Measurements from ENCODE around the gene HMOX1.
A peak's percentile ranks its signal among the peaks of the same experiment; 100 is the strongest.
"Not testable (repeated sequence)": the region's sequence is repeated elsewhere in the genome, so short reads cannot be mapped to it uniquely, and the experiment has no call there.

The HMOX1 gene

GRCh38 chr22:35361001-35361558, 19.8 kb upstream of the HMOX1 start:
- DNase-seq (ENCODE audit: low read depth), result no peak
- TF ChIP-seq CTCF (IDR thresholded peaks at IDR 0.05; ENCODE audit: insufficient read depth, low read depth, low read length, missing control alignments), result no peak
- no peak overlapping the region for H3K4me3 ChIP-seq (ENCODE audit: low read length)

- TF ChIP-seq CTCF (IDR thresholded peaks at IDR 0.05; ENCODE audit: insufficient read depth, low read depth, low read length, missing control alignments), result no peak
- no peak for DNase-seq (ENCODE audit: low read depth)
Observed at GRCh38 chr22:35363566-35364086, 17.3 kb upstream of the HMOX1 start.

GRCh38 chr22:35364230-35364629, 16.7 kb upstream of the HMOX1 start:
- H3K4me3 ChIP-seq (ENCODE audit: low read length), result not testable (repeated sequence)
- DNase-seq (ENCODE audit: low read depth), result peak; percentile 69

More at GRCh38 chr22:35363566-35364086, 17.3 kb upstream of the HMOX1 start:
- H3K4me3 ChIP-seq (ENCODE audit: low read length), result no peak overlapping the region

GRCh38 chr22:35367331-35367886, 13.5 kb upstream of the HMOX1 start:
- DNase-seq (ENCODE audit: low read depth), result no peak
- TF ChIP-seq CTCF (IDR thresholded peaks at IDR 0.05; ENCODE audit: insufficient read depth, low read depth, low read length, missing control alignments), result no peak
- H3K4me3 ChIP-seq (ENCODE audit: low read length), result no peak overlapping the region

GRCh38 chr22:35368386-35368785, 12.5 kb upstream of the HMOX1 start:
- no peak overlapping the region for H3K4me3 ChIP-seq (ENCODE audit: low read length)
- TF ChIP-seq CTCF (IDR thresholded peaks at IDR 0.05; ENCODE audit: insufficient read depth, low read depth, low read length, missing control alignments), result no peak
- no peak for DNase-seq (ENCODE audit: low read depth)

- no peak for DNase-seq (ENCODE audit: low read depth)
- no peak for TF ChIP-seq CTCF (IDR thresholded peaks at IDR 0.05; ENCODE audit: insufficient read depth, low read depth, low read length, missing control alignments)
- H3K4me3 ChIP-seq (ENCODE audit: low read length), result no peak overlapping the region
Observed at GRCh38 chr22:35369996-35370395, 10.9 kb upstream of the HMOX1 start.

- no peak for DNase-seq (ENCODE audit: low read depth)
- H3K4me3 ChIP-seq (ENCODE audit: low read length), result no peak overlapping the region
- no peak for TF ChIP-seq CTCF (IDR thresholded peaks at IDR 0.05; ENCODE audit: insufficient read depth, low read depth, low read length, missing control alignments)
Observed at GRCh38 chr22:35373781-35374180, 7.1 kb upstream of the HMOX1 start.
